ENCODE data around the gene WDR77.

WDR77 gene

GRCh38 chr1:111436726-111437125 is 12.3 kb downstream of the WDR77 start:
- DNase-seq (ENCODE audit: low spot score): no peak

GRCh38 chr1:111424281-111424680 is 24.8 kb downstream of the WDR77 start:
- DNase-seq (ENCODE audit: low spot score): no peak

- DNase-seq (ENCODE audit: low spot score): peak; percentile 17
Measured at GRCh38 chr1:111422546-111423391, 26.3 kb downstream of the WDR77 start.

GRCh38 chr1:111420377-111420776 is 28.7 kb downstream of the WDR77 start:
- no peak for DNase-seq (ENCODE audit: low spot score)

- DNase-seq (ENCODE audit: low spot score): no peak
Measured at GRCh38 chr1:111419037-111419436, 30.0 kb downstream of the WDR77 start.

- DNase-seq (ENCODE audit: low spot score): peak; percentile 68
Measured at GRCh38 chr1:111417755-111418154, 31.3 kb downstream of the WDR77 start.

- no peak for DNase-seq (ENCODE audit: low spot score)
Measured at GRCh38 chr1:111415461-111415860, 33.6 kb downstream of the WDR77 start.

GRCh38 chr1:111414756-111415155 is 34.3 kb downstream of the WDR77 start:
- no peak for DNase-seq (ENCODE audit: low spot score)

GRCh38 chr1:111412839-111413238 is 36.2 kb downstream of the WDR77 start:
- DNase-seq (ENCODE audit: low spot score): no peak

GRCh38 chr1:111407301-111407700 is 41.8 kb downstream of the WDR77 start:
- DNase-seq (ENCODE audit: low spot score): no peak

- no peak for DNase-seq (ENCODE audit: low spot score)
Measured at GRCh38 chr1:111406321-111406768, 42.7 kb downstream of the WDR77 start.

GRCh38 chr1:111404588-111404987 is 44.5 kb downstream of the WDR77 start:
- no peak for DNase-seq (ENCODE audit: low spot score)

GRCh38 chr1:111402083-111402482 is 47.0 kb downstream of the WDR77 start:
- no peak for DNase-seq (ENCODE audit: low spot score)

- DNase-seq (ENCODE audit: low spot score): peak; percentile 35
Measured at GRCh38 chr1:111399792-111400610, 49.1 kb downstream of the WDR77 start.

GRCh38 chr1:111392460-111392945 is 56.6 kb downstream of the WDR77 start:
- no peak for DNase-seq (ENCODE audit: low spot score)

GRCh38 chr1:111392042-111392441 is 57.0 kb downstream of the WDR77 start:
- no peak for DNase-seq (ENCODE audit: low spot score)
